Neutrophil (primary cell): Measurements from ENCODE around the gene TRIP10.
"Not testable (repeated sequence)": the region's sequence is repeated elsewhere in the genome, so short reads cannot be mapped to it uniquely, and the experiment has no call there.

Experiments
- H3K27ac ChIP-seq: fragments of 200-600 bp; sonication (generic); 2 replicates; pipeline ENCODE4 v1.5.1; 2016; ENCODE audit warnings: mild to moderate bottlenecking, moderate library complexity
- H3K27me3 ChIP-seq: fragments of 200-600 bp; sonication (generic); 2 replicates; pipeline ENCODE4 v1.6.0; 2016; ENCODE audit warnings: mild to moderate bottlenecking
- H3K36me3 ChIP-seq: fragments of 200-600 bp; sonication (generic); 2 replicates; pipeline ENCODE4 v1.5.1; 2017
- H3K4me1 ChIP-seq, 2 experiments: fragments of 200-600 bp in 1 of 2; sonication (generic) in 1 of 2; 1 replicate in 1 of 2; 2 replicates in 1 of 2; pipeline versions ENCODE4 v1.5.1 to v1.6.1; 2013 to 2016; ENCODE audit warnings: low read depth in 1 of 2, low read length in 1 of 2, mild to moderate bottlenecking in 1 of 2, moderate library complexity in 1 of 2; ENCODE audit not compliant: control insufficient read depth in 1 of 2, insufficient read depth in 1 of 2
- H3K4me3 ChIP-seq, 2 experiments: fragments of 200-600 bp in 1 of 2; sonication (generic) in 1 of 2; 1 replicate in 1 of 2; 2 replicates in 1 of 2; pipeline ENCODE4 v1.5.1; 2013 to 2016; ENCODE audit warnings: low read depth in 1 of 2, low read length in 1 of 2, mild to moderate bottlenecking in 1 of 2, moderate library complexity in 1 of 2
- H3K9me3 ChIP-seq: fragments of 200-600 bp; sonication (generic); 2 replicates; pipeline ENCODE4 v1.5.1; 2016
- TF ChIP-seq, protein P1 (sequence below): fragments of 200-600 bp; sonication (generic); IDR thresholded peaks from 2 replicates; pipeline ENCODE4 v1.5.1; 2016; ENCODE audit warnings: antibody characterized with exemption

Gene TRIP10

GRCh38 chr19:6797646-6798045, 58.2 kb downstream of the TRIP10 start:
- Histone ChIP-seq H3K4me1 (peaks cover 61 to 67% of the 10 kb centered on the region in 2 experiments), H3K27me3 (no peaks in the 10 kb centered on the region), H3K4me3 (no peak overlapping the region), H3K27ac (peak overlapping the region; percentile 64), H3K36me3 (peaks cover 3% of the 10 kb centered on the region), H3K9me3 (no peaks in the 10 kb centered on the region)
- TF ChIP-seq, protein P1, sequence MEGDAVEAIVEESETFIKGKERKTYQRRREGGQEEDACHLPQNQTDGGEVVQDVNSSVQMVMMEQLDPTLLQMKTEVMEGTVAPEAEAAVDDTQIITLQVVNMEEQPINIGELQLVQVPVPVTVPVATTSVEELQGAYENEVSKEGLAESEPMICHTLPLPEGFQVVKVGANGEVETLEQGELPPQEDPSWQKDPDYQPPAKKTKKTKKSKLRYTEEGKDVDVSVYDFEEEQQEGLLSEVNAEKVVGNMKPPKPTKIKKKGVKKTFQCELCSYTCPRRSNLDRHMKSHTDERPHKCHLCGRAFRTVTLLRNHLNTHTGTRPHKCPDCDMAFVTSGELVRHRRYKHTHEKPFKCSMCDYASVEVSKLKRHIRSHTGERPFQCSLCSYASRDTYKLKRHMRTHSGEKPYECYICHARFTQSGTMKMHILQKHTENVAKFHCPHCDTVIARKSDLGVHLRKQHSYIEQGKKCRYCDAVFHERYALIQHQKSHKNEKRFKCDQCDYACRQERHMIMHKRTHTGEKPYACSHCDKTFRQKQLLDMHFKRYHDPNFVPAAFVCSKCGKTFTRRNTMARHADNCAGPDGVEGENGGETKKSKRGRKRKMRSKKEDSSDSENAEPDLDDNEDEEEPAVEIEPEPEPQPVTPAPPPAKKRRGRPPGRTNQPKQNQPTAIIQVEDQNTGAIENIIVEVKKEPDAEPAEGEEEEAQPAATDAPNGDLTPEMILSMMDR = no peak

GRCh38 chr19:6800160-6800790, 60.8 kb downstream of the TRIP10 start:
- Histone ChIP-seq H3K27ac (peak overlapping the region; percentile 93), H3K4me1 (peaks cover 76 to 88% of the 10 kb centered on the region in 2 experiments)
- not testable (repeated sequence) for H3K4me3 ChIP-seq, H3K27me3 ChIP-seq, H3K36me3 ChIP-seq, H3K9me3 ChIP-seq

GRCh38 chr19:6800991-6801484, 61.6 kb downstream of the TRIP10 start:
- Histone ChIP-seq H3K4me1 (peaks cover 75 to 85% of the 10 kb centered on the region in 2 experiments), H3K9me3 (no peaks in the 10 kb centered on the region), H3K27ac (peak overlapping the region; percentile 93), H3K36me3 (no peaks in the 10 kb centered on the region), H3K27me3 (no peaks in the 10 kb centered on the region), H3K4me3 (peak overlapping the region; percentile 66 to 73)
- TF ChIP-seq, protein P1 = no peak
